Activated CD8-positive, alpha-beta memory T cell treated with anti-CD3 and anti-CD28 coated beads for 36 hours (primary cell): ENCODE results near the gene GPX5. TPM values are rescaled to one million over a fixed set of nuclear protein-coding genes. Genes with fewer than 3 reads are reported as not detected.
"Not testable (repeated sequence)": the region's sequence is repeated elsewhere in the genome, so short reads cannot be mapped to it uniquely, and the experiment has no call there.

Source experiments
- CTCF ChIA-PET: fragments of 350-600 bp; sonication (Branson Sonifier 250); formaldehyde crosslinking; loops from one replicate; lab custom pipeline; 2021; ENCODE audit warnings: antibody characterized with exemption; lab: Charles Lee
- POLR2A ChIA-PET: fragments of 350-600 bp; sonication (Branson Sonifier 250); formaldehyde crosslinking; loops from one replicate; lab custom pipeline; 2021; ENCODE audit warnings: antibody characterized with exemption; lab: Charles Lee
- total RNA-seq, 2 experiments: library from RNA; stranded (reverse); gene quantifications; one replicate each; pipeline ENCODE4 v1.2.3, GENCODE V29; 2021

GPX5 gene, protein sequence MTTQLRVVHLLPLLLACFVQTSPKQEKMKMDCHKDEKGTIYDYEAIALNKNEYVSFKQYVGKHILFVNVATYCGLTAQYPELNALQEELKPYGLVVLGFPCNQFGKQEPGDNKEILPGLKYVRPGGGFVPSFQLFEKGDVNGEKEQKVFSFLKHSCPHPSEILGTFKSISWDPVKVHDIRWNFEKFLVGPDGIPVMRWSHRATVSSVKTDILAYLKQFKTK
- not detected for total RNA-seq

DNA sequence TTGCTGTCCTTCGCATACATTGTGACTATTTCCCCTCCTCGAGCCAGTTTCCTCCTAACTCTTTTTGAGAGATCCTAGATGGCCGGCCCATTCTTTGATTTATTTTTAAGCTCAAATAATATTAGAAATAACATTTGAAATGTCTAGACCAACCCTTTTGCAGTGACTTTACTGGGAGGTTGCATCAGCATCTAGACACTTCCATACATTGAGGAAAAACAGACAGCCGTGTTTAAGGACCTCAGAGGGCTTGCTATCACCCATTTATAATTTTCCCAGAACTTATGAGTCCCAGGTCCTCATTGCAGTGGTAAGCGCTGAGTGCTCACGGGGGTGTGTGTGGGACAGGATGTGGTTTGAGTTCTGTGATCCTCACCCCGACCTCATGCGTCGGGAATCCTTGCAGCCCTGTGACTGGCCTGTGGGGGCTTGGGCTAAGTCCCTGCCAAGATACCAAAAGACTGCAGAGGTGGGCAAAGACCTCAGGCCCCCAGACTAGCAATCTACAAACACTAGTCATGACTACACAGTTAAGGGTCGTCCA lies at the start of gene GPX5:
Gene GPX5 (plus strand): TSS at position 386 of the 544 bp plus-strand sequence. CDS start 133 bp downstream, at position 519.
- ChIA-PET CTCF (no interaction called here), POLR2A (no interaction called here)

DNA sequence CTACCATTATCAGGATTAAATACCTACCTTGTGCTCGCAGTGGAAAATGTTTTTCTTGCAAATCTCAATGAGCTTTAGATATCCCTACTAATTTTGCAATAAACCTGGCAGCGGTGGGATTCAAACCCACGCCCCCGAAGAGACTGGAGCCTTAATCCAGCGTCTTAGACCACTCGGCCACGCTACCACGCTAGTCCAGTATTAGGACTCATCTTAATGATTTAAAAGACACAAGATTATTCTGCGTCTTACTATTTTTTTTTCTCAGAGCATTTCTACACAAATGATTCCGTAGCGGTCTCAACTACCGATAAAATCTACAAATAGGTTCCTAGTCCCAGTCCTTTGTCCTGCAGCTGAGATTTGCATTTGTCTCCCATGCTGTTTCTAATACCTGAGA lies 47.2 kb upstream of the GPX5 start:
- POLR2A ChIA-PET = no interaction called here
- CTCF ChIA-PET = no interaction called here

GRCh38 chr6:28480253-28480932 lies 45.3 kb upstream of the GPX5 start:
- POLR2A ChIA-PET = no interaction called here

GRCh38 chr6:28485482-28485881 lies 40.2 kb upstream of the GPX5 start:
- ChIA-PET POLR2A (no interaction called here), CTCF (no interaction called here)

More at GRCh38 chr6:28480253-28480932, 45.3 kb upstream of the GPX5 start:
- CTCF ChIA-PET = no interaction called here

DNA sequence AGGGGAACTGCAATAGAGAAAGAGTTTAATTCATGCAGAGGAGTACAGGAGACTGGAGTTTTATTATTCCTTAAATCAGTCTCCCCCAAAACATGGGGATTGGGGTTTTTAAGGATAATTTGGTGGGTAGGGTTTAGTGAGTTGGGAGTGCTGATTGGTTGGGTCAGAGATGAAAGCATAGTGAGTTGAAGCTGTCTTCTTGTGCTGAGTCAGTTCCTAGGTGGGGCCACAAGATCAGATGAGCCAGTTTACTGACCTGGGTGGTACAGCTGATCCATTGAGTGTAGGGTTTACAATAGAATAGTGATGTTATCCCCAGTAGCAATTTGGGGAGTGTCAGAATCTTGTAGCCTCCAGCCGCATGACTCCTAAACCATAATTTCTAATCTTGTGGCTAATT lies 39.1 kb upstream of the GPX5 start:
- ChIA-PET POLR2A (no interaction called here), CTCF (no interaction called here)

DNA sequence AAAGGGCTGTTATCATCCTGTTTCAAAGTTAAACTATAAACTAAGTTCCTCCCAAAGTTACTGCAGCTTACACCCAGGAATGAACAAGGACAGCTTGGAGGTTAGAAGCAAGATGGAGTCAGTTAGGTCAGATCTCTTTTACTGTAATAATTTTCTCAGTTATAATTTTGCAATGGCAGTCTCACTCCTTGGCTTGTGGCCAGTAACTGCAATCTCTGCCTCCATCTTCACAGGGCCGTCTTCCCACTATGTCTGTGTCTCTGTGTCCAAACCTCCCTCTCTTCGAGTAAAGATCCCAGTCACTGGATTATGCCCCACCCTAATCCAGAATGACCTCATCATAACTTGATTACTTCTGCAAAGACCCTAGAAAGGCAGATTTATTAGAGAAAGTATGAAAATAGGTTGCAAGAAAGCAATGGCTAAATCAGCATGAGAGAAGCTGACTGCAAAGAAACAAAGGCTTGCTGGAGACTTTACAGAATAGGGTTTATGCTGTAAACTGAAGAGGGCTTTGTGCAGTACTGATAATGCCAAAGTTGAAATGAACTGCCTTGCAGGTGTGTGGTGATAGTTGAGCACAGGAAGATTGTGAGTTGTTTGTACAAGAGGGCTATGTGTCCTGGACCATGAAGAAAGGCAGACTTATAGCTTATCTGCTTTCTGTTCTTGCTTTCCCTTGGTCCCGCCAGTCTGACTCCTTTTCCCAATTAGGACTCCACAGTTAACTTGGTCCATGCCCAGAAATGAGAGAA lies 38.5 kb upstream of the GPX5 start:
- ChIA-PET CTCF (no interaction called here), POLR2A (no interaction called here)

DNA sequence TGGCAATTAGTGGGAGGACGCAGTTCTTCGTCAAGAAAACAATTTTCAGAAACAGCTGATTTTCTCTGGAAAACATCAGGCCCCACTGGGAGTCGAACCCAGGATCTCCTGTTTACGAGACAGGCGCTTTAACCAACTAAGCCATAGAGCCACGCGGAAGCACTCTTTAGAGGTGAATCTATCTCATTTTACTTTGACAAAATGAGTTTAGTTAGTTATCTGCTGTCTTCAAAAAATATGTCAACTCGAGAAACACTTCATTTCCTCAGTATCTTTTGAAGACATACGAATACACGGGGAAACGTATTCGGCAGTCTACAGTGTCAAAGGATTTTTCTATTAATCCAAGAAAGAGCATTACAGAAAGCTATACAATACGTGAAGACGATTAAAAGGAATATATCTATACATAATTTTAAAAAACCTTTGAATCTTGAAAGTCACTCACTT lies 36.7 kb upstream of the GPX5 start:
- POLR2A ChIA-PET = interaction anchor here (0.7 kb wide), 1 partner anchor 133 kb away, joined by 5 read pairs; no protein-coding TSS in a partner anchor
- CTCF ChIA-PET = interaction anchor here (0.6 to 0.7 kb wide), 2 partner anchors 105 to 309 kb away, joined by 4 to 6 read pairs; no protein-coding TSS in a partner anchor

GRCh38 chr6:28489366-28490204 lies 36.1 kb upstream of the GPX5 start:
- CTCF ChIA-PET = interaction anchor here (0.6 to 0.7 kb wide), 2 partner anchors 105 to 310 kb away, joined by 4 to 6 read pairs; no protein-coding TSS in a partner anchor
- POLR2A ChIA-PET = interaction anchor here (0.7 kb wide), 1 partner anchor 133 kb away, joined by 5 read pairs; no protein-coding TSS in a partner anchor

GRCh38 chr6:28490205-28490890 lies 35.3 kb upstream of the GPX5 start:
- POLR2A ChIA-PET = no interaction called here
- CTCF ChIA-PET = no interaction called here

DNA sequence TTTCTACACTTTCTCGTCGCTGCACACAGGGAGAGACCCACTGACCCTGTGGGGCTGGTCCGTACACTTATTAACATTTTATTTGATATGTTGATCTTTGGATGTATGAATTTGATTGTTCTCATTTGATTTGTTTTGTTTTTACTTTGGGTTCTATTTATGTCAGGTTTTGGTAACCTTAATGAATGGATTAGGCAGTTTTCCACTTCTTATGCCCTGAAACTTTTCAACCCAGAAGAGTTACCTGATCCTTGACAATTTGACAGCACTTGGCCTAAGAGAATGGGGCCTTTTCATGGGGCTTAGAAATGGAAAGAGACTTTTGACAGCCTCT lies 33.7 kb upstream of the GPX5 start:
- POLR2A ChIA-PET = no interaction called here
- CTCF ChIA-PET = no interaction called here

- ChIA-PET CTCF (no interaction called here), POLR2A (no interaction called here)
Measured at GRCh38 chr6:28496099-28496779, 29.4 kb upstream of the GPX5 start.

GRCh38 chr6:28497306-28497705 lies 28.4 kb upstream of the GPX5 start:
- ChIA-PET POLR2A (no interaction called here), CTCF (no interaction called here)

DNA sequence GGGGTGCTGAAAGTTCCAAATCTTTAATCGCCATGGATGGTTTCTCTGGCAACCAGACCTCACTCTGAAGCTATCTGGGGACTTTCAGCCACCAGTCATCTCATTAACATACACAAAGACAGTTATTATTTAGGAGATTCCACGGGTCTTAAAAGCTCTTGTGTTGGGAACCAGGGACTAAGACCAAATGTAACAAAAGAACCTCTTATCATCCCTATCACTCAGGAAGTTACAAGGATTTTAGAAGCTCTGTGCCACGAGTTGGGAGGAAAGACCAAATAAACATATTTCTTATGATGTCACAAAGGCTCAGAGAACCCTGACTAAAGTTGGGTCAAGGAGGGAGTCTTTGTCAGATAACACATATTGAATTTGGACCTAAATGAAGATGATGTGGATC lies 27.8 kb upstream of the GPX5 start:
- CTCF ChIA-PET = no interaction called here

GRCh38 chr6:28501259-28501658 lies 24.4 kb upstream of the GPX5 start:
- POLR2A ChIA-PET = no interaction called here
- CTCF ChIA-PET = no interaction called here

More for the DNA sequence above, 27.8 kb upstream of the GPX5 start:
- POLR2A ChIA-PET = no interaction called here

DNA sequence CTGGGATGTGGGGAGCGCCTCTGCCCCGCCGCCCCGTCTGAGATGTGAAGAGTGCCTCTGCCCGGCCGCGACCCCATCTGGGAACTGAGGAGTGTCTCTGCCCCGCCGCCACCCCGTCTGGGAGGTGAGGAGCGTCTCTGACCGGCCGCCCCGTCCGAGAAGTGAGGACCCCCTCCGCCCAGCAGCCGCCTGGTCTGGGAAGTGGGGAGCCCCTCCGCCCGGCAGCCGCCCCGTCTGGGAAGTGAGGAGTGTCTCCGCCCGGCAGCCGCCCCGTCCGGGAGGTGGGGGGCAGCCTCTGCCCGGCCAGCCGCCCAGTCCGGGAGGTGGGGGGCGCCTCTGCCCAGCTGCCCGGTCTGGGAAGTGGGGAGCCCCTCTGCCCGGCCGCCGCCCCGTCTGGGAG lies 23.5 kb upstream of the GPX5 start:
- POLR2A ChIA-PET, CTCF ChIA-PET: not testable (repeated sequence)

GRCh38 chr6:28502709-28503305 lies 22.9 kb upstream of the GPX5 start:
- POLR2A ChIA-PET, CTCF ChIA-PET: not testable (repeated sequence)

- ChIA-PET CTCF (interaction anchor here (0.6 kb wide), 1 partner anchor 835 kb away, joined by 3 read pairs; no protein-coding TSS in a partner anchor), POLR2A (no interaction called here)
Measured at GRCh38 chr6:28505733-28506132, 19.9 kb upstream of the GPX5 start.
